H1 (cell line): ENCODE data around the gene UBE2E2.

Experiments
- CHD1 ChIP-seq: IDR thresholded peaks from 2 replicates; pipeline ENCODE4 v1.6.1; 2012; ENCODE audit warnings: low read depth, low read length, improper control_type of control experiment
- CTCF ChIP-seq, 3 experiments: IDR thresholded peaks; 1 replicate in 2 of 3; 2 replicates in 1 of 3; pipeline versions ENCODE4 v1.5.1 to v1.6.1; 2011; ENCODE audit warnings: low read length in 3 of 3, mild to moderate bottlenecking in 3 of 3, inconsistent platforms in 2 of 3, low read depth in 1 of 3, moderate library complexity in 1 of 3; ENCODE audit not compliant: insufficient read depth in 1 of 3; ENCODE audit errors: control extremely low read depth in 1 of 3
- EZH2 ChIP-seq: fragments of 200-600 bp; sonication (generic); IDR thresholded peaks from 2 replicates; pipeline ENCODE4 v1.7.1; 2012; ENCODE audit warnings: low read depth, mild to moderate bottlenecking, moderate library complexity, low read length, inconsistent platforms; ENCODE audit not compliant: severe bottlenecking
- KDM4A ChIP-seq: IDR thresholded peaks from one replicate; pipeline ENCODE4 v1.7.1; 2012; ENCODE audit warnings: low read depth, mild to moderate bottlenecking, moderate library complexity, low read length, inconsistent platforms; ENCODE audit not compliant: severe bottlenecking
- NRF1 ChIP-seq: IDR thresholded peaks from 2 replicates; pipeline ENCODE4 v1.6.1; 2011; ENCODE audit warnings: mild to moderate bottlenecking, low read depth, low read length, improper control_type of control experiment
- RNF2 ChIP-seq: fragments of 200-900, 300-1000 bp; sonication (generic); IDR thresholded peaks from 2 replicates; pipeline ENCODE4 v1.7.1; 2016; ENCODE audit warnings: borderline replicate concordance, low read depth, mild to moderate bottlenecking, antibody characterized with exemption, low read length; ENCODE audit not compliant: poor library complexity, severe bottlenecking; ENCODE audit errors: missing control alignments
- RXRA ChIP-seq: IDR thresholded peaks from 2 replicates; pipeline ENCODE4 v1.6.1; 2011; ENCODE audit warnings: low read depth, mild to moderate bottlenecking, low read length, moderate library complexity; ENCODE audit not compliant: insufficient read depth
- SP1 ChIP-seq: IDR thresholded peaks from 2 replicates; pipeline ENCODE4 v1.6.1; 2011; ENCODE audit warnings: low read depth, low read length
- TBP ChIP-seq: IDR thresholded peaks from 2 replicates; pipeline ENCODE4 v1.6.1; 2011; ENCODE audit warnings: low read depth, low read length, improper control_type of control experiment

DNA sequence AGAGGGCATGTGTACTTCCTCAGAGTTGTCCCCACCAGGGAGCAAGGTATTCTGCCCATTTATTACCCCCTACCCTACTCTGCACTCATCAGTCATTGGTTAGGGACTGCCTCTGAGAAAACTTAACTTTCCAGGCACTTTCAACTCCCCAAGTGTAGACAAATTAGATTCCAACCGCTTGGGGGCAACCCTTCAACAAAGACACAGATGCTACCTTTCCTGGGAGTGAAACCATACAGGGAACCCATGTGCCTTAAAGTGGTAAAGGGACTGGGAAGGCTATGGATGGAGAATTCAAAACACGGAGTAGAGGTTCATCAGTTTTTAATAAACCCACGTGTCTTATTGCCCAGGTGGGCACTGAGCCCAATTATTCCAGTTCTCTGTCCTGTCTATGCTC lies 19.4 kb upstream of the UBE2E2 start:
- TF ChIP-seq EZH2 (no peak), RXRA (no peak), CHD1 (no peak), CTCF (IDR thresholded peaks at IDR 0.05; ENCODE audit: control extremely low read depth in 1 of 3, insufficient read depth in 1 of 3, low read depth in 1 of 3, low read length in 3 of 3) (peak in 2 of 3 experiments; percentile 75 to 76; a peak in 3 of 4 replicates), SP1 (0 out of 2 replicates have a peak, but pooled peaks have one; percentile 33), RNF2 (no peak), KDM4A (no peak), NRF1 (no peak), TBP (no peak)
